ENCODE results near the gene ROBO4. TPM values are rescaled to one million over a fixed set of nuclear protein-coding genes. Genes with fewer than 3 reads are reported as not detected.
A peak's percentile ranks its signal among the peaks of the same experiment; 100 is the strongest.

ROBO4 gene
- total and polyA plus RNA-seq, 2 of the 13 experiments (the other 11 are each of a cell fraction or from before 2014, with no cell fraction given): 0.07 to 1.1 TPM

- TF ChIP-seq PBX2 (CRISPR knock-in tag; IDR thresholded peaks at IDR 0.05) (no peak), GZF1 (CRISPR knock-in tag; IDR thresholded peaks at IDR 0.05) (no peak)
Measured at GRCh38 chr11:124877631-124877909, 20.1 kb downstream of the ROBO4 start (continued).

- peak; percentile 64; the same call in 1 of the 2 replicates for TF ChIP-seq ZBTB38 (CRISPR knock-in tag; IDR thresholded peaks at IDR 0.05)
- no peak for TF ChIP-seq ZSCAN29 (CRISPR knock-in tag; conservative IDR thresholded peaks at IDR 0.05)
- Histone ChIP-seq H3K27me3 (ENCODE audit: control insufficient read depth in 1 of 2, insufficient read depth in 2 of 2, low read length in 2 of 2) (peaks cover 2 to 63% of the 10 kb centered on the region in 2 experiments; a peak in 4 of 5 replicates), H3K36me3 (replicated peaks in 1 of 2; ENCODE audit: control insufficient read depth in 1 of 2, insufficient read depth in 2 of 2, low read length in 2 of 2) (no peaks in the 10 kb centered on the region), H3K9ac (ENCODE audit: insufficient read depth, low read depth, low read length) (no peak overlapping the region; the same call in 1 of the 2 replicates), H3K9me3 (ENCODE audit: low read length) (no peaks in the 10 kb centered on the region), H2AFZ (ENCODE audit: low read length) (no peak overlapping the region), H3K4me3 (replicated peaks in 1 of 3; ENCODE audit: insufficient read depth in 1 of 3, low read depth in 2 of 3, low read length in 3 of 3) (peak overlapping the region; percentile 38 to 78 (median 54); a peak in 4 of 6 replicates), H4K20me1 (ENCODE audit: insufficient read depth, low read length) (no peaks in the 10 kb centered on the region), H3K4me2 (ENCODE audit: low read depth, low read length) (peak overlapping the region; percentile 86), H3K4me1 (ENCODE audit: insufficient read depth, low read length) (peaks cover 56% of the 10 kb centered on the region), H3K79me2 (ENCODE audit: insufficient read depth, low read length) (no peaks in the 10 kb centered on the region), H3K27ac (ENCODE audit: extremely low read length, insufficient read depth, low read length) (no peak overlapping the region)
- no TSS peak for BruUV-seq (replicated peaks)
- intact Hi-C loops (cut with micrococcal nuclease; ENCODE audit: unreplicated experiment) (loop anchor here (2.0 kb wide), 1 partner anchor 58 kb away; no protein-coding TSS in a partner anchor), in situ Hi-C loops (cut with HindIII; ENCODE audit: extremely low pct_ligation_motif_present, low pct_unique_long_range_greater_than_20kb) (loop anchor here (5.0 kb wide), 1 partner anchor 75 kb away; the partner anchor contains the start of gene CCDC15)
- ATAC-seq: no peak
- FAIRE-seq: no peak
- ChIA-PET POLR2A (interaction anchor here (0.6 to 1.3 kb wide), 7 partner anchors 58 to 254 kb away, joined by 3 to 8 read pairs (median 3); partner anchors contain the start of genes CCDC15, HEPACAM, SIAE and TBRG1), CTCF (ENCODE audit: low intra/inter-chr PET ratio, low total read pairs) (interaction anchor here (1.7 kb wide), 1 partner anchor 10 kb away, joined by 5 read pairs; no protein-coding TSS in a partner anchor)
- 72% methylated on average over 30 of the region's 30 CpGs for whole genome bisulfite sequencing (ENCODE audit: low lambda C conversion rate)
- DNase-seq (ENCODE audit: low spot score): no peak
Measured at GRCh38 chr11:124876818-124877630, 20.6 kb downstream of the ROBO4 start.

Measured in HepG2 (cell line).